Gastroesophageal sphincter (tissue), 4 donors: Measurements from ENCODE around the gene WNT3A. TPM values are rescaled to one million over a fixed set of nuclear protein-coding genes. Genes with fewer than 3 reads are reported as not detected.

Experiments used
- ATAC-seq: fragments of 150-250 bp; one replicate; pipeline ENCODE4 v1.9.1; 2016; ENCODE audit warnings: mild to moderate bottlenecking, moderate library complexity
- H3K27ac ChIP-seq, 4 donors: fragments of 200-600 bp; sonication (generic) in 3 of 4; 1 replicate in 3 of 4; 2 replicates in 1 of 4; pipeline ENCODE4 v1.5.1; 2016 to 2019
- H3K27me3 ChIP-seq: fragments of 200-600 bp; sonication (generic); one replicate; pipeline ENCODE4 v1.5.1; 2019
- H3K36me3 ChIP-seq, 2 donors: fragments of 200-600 bp; sonication (generic); one replicate each; pipeline ENCODE4 v1.5.1; 2019; ENCODE audit warnings: control low read depth in 1 of 2
- H3K4me1 ChIP-seq, 3 donors: fragments of 200-600 bp; sonication (generic); 1 replicate in 2 of 3; 2 replicates in 1 of 3; pipeline ENCODE4 v1.5.1; 2016 to 2019; ENCODE audit warnings: control low read depth in 2 of 3
- H3K4me3 ChIP-seq, 2 donors: fragments of 200-600 bp; sonication (generic); one replicate each; pipeline ENCODE4 v1.5.1; 2019; ENCODE audit warnings: mild to moderate bottlenecking in 1 of 2, moderate library complexity in 1 of 2
- H3K9me3 ChIP-seq, 3 donors: fragments of 200-600 bp; sonication (generic); one replicate each; pipeline ENCODE4 v1.5.1; 2017 to 2019; ENCODE audit warnings: control low read depth in 2 of 3
- EP300 ChIP-seq: sonication (generic); formaldehyde crosslinking; IDR thresholded peaks from one replicate; pipeline ENCODE4 v1.6.1; 2017; ENCODE audit warnings: antibody characterized with exemption, mild to moderate bottlenecking
- POLR2A ChIP-seq, 2 donors: fragments of 450-650 bp; IDR thresholded peaks; one replicate each; pipeline ENCODE4 v1.6.1; 2017; ENCODE audit warnings: antibody characterized with exemption in 2 of 2, mild to moderate bottlenecking in 2 of 2, moderate library complexity in 1 of 2
- POLR2AphosphoS5 ChIP-seq: sonication (generic); formaldehyde crosslinking; IDR thresholded peaks from one replicate; pipeline ENCODE4 v1.6.1; 2017; ENCODE audit warnings: antibody characterized with exemption
- WGBS, 2 donors: methylation state at CpG; one replicate each; pipeline ENCODE4 v1.1.5; 2018; ENCODE audit warnings: low coverage in 1 of 2; 5-methylcytosine and 5-hydroxymethylcytosine counted together
- total RNA-seq, 4 donors: library from RNA; depleted of rRNA; stranded (reverse); fragments of >200 nt; gene quantifications; one replicate each; pipeline ENCODE4 v1.1.0, GENCODE V29; 2016
- TF ChIP-seq, protein P1 (sequence below), 4 experiments: fragments of 200-600 bp in 2 of 4; fragments of 450-650 bp in 2 of 4; sonication (generic) in 1 of 4; IDR thresholded peaks; one replicate each; pipeline ENCODE4 v1.5.1; 2017 to 2019; ENCODE audit warnings: antibody characterized with exemption in 4 of 4, mild to moderate bottlenecking in 2 of 4, moderate library complexity in 2 of 4

Gene WNT3A
- total RNA-seq, 4 donors from 2014 or later = not detected

DNA sequence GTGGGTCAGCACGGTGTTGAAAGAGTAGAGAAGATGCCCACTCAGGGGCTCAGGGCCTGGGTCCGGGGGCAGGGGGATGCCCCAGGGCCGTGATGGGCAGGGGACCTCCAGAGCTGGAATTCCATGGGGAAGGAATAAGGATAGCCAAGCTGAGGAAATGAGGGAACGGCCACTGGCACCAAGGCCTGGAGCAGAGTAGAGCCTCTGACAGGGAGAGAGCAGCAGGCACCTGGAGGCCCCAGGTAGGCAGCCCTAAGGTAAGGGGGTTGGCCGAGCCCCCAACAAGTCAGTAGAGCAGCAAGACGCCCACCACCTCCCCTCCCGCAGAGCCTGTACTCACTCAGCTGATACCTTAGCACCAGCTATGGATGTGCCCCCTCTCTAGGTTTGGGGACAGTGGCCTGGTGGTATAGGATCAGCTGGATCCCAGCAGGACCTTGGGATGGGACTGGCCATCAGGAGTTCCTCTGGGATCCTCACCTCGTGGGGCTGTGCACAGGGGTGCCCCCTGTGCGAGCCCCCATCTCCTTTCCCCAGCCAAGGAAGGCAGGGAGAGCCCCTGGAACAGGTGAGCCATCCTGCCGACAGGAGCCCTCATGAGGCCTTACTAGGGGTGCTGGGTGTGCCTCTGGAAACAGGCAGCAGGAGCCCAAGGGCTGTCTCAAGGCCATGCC is 54.8 kb downstream of the WNT3A start:
- ATAC-seq = no peak
- no peak overlapping the region for H3K4me3 ChIP-seq
- H3K27ac ChIP-seq = no peak overlapping the region
- peaks cover 0 to 23% (median 10%) of the 10 kb centered on the region in 3 donors for H3K4me1 ChIP-seq
- no peaks in the 10 kb centered on the region for H3K36me3 ChIP-seq
- WGBS, 2 donors = 64 to 88% methylated on average over 4 to 7 of the region's 10 CpGs
- no peaks in the 10 kb centered on the region for H3K9me3 ChIP-seq
- peaks cover 94% of the 10 kb centered on the region for H3K27me3 ChIP-seq
- no peak for TF ChIP-seq POLR2AphosphoS5
- TF ChIP-seq, protein P1, sequence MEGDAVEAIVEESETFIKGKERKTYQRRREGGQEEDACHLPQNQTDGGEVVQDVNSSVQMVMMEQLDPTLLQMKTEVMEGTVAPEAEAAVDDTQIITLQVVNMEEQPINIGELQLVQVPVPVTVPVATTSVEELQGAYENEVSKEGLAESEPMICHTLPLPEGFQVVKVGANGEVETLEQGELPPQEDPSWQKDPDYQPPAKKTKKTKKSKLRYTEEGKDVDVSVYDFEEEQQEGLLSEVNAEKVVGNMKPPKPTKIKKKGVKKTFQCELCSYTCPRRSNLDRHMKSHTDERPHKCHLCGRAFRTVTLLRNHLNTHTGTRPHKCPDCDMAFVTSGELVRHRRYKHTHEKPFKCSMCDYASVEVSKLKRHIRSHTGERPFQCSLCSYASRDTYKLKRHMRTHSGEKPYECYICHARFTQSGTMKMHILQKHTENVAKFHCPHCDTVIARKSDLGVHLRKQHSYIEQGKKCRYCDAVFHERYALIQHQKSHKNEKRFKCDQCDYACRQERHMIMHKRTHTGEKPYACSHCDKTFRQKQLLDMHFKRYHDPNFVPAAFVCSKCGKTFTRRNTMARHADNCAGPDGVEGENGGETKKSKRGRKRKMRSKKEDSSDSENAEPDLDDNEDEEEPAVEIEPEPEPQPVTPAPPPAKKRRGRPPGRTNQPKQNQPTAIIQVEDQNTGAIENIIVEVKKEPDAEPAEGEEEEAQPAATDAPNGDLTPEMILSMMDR (IDR thresholded peaks at IDR 0.05) = no peak
- no peak for TF ChIP-seq EP300

- WGBS, 2 donors = 80 to 100% methylated on average over 1 to 2 of the region's 9 CpGs
- TF ChIP-seq, protein P1 (IDR thresholded peaks at IDR 0.05) = no peak
- no peak for TF ChIP-seq POLR2AphosphoS5
- TF ChIP-seq EP300 = no peak
- no peak for TF ChIP-seq POLR2A (IDR thresholded peaks at IDR 0.05)
- Histone ChIP-seq H3K9me3 (no peaks in the 10 kb centered on the region), H3K4me3 (no peak overlapping the region), H3K4me1 (peaks cover 0 to 23% (median 10%) of the 10 kb centered on the region in 3 donors), H3K36me3 (no peaks in the 10 kb centered on the region), H3K27me3 (peaks cover 99% of the 10 kb centered on the region), H3K27ac (no peak overlapping the region)
- no peak for ATAC-seq
These were observed 55.4 kb downstream of the WNT3A start for GRCh38 chr1:228062085-228062791.

DNA sequence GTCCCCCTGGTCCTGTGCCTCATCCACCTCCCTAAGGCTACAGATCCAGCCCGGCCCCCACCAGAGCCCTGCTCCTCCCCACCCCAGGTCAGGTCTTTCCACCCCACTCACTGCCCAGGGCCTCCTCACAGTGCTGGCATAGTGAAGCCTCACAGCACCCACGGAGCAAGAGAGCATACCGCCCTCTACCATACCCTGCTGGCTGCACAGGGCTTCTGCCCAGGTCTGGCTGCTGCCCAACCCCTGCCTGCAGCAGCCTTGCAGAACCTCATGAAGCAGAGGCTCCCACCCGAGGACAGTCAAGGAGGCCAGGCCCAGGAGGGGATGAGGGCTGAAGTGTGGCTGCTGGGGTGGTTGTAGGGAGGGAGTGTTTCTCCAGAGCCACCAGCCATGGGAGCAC is 56.0 kb downstream of the WNT3A start:
- ATAC-seq = no peak
- Histone ChIP-seq H3K4me1 (peaks cover 0 to 23% (median 10%) of the 10 kb centered on the region in 3 donors), H3K9me3 (no peaks in the 10 kb centered on the region), H3K27ac (no peak overlapping the region), H3K36me3 (no peaks in the 10 kb centered on the region), H3K4me3 (no peak overlapping the region), H3K27me3 (peaks cover 100% of the 10 kb centered on the region)
- no CpG with 5 or more reads among the region's 4 CpGs for whole genome bisulfite sequencing, 2 donors
- TF ChIP-seq EP300 (no peak), POLR2A (IDR thresholded peaks at IDR 0.05) (no peak), POLR2AphosphoS5 (no peak)
- TF ChIP-seq, protein P1 (IDR thresholded peaks at IDR 0.05) = no peak

- no peaks in the 10 kb centered on the region for H3K36me3 ChIP-seq
- 100% methylated on average over 1 of the region's 15 CpGs; no CpG with 5 or more reads in 1 of the 2 donors for WGBS, 2 donors
- TF ChIP-seq EP300 (no peak), POLR2AphosphoS5 (no peak), POLR2A (IDR thresholded peaks at IDR 0.05) (no peak)
- TF ChIP-seq, protein P1 (IDR thresholded peaks at IDR 0.05) = no peak
- H3K27me3 ChIP-seq = peaks cover 100% of the 10 kb centered on the region
- H3K27ac ChIP-seq = no peak overlapping the region
- ATAC-seq = no peak
- no peaks in the 10 kb centered on the region for H3K9me3 ChIP-seq
- peaks cover 0 to 23% (median 10%) of the 10 kb centered on the region in 3 donors for H3K4me1 ChIP-seq
- no peak overlapping the region for H3K4me3 ChIP-seq
These were observed 56.7 kb downstream of the WNT3A start for GRCh38 chr1:228063251-228064191.
